Sigmoid colon (tissue), 7 donors: ENCODE results near the gene DNASE1L1. TPM values are rescaled to one million over a fixed set of nuclear protein-coding genes. Genes with fewer than 3 reads are reported as not detected.
"Not testable (repeated sequence)": the region's sequence is repeated elsewhere in the genome, so short reads cannot be mapped to it uniquely, and the experiment has no call there.

Source experiments
- DNase-seq: peaks from one replicate; pipeline ENCODE4 v3.0.0-alpha.2; 2019
- H3K27ac ChIP-seq, 4 donors: fragments of 200-600 bp; sonication (generic); one replicate each; pipeline ENCODE4 v1.5.1; 2016 to 2019; ENCODE audit warnings: mild to moderate bottlenecking in 1 of 4
- H3K27me3 ChIP-seq, 3 donors: fragments of 200-600 bp; sonication (generic); one replicate each; pipeline ENCODE4 v1.5.1; 2019; ENCODE audit warnings: mild to moderate bottlenecking in 1 of 3
- H3K36me3 ChIP-seq, 4 donors: fragments of 200-600 bp; sonication (generic); one replicate each; pipeline ENCODE4 v1.5.1; 2016 to 2019
- H3K4me1 ChIP-seq, 4 donors: fragments of 200-600 bp; sonication (generic); one replicate each; pipeline ENCODE4 v1.5.1; 2017 to 2019
- H3K4me3 ChIP-seq, 4 donors: fragments of 200-600 bp; sonication (generic); one replicate each; pipeline ENCODE4 v1.5.1; 2017 to 2019; ENCODE audit warnings: mild to moderate bottlenecking in 2 of 4, moderate library complexity in 1 of 4
- H3K9me3 ChIP-seq, 4 donors: fragments of 200-600 bp in 3 of 4; sonication (generic) in 3 of 4; one replicate each; pipeline versions ENCODE4 v1.5.1 to v1.6.1; 2013 to 2019
- CTCF ChIP-seq, 4 experiments: fragments of 450-650 bp in 3 of 4; fragments of 200-600 bp in 1 of 4; IDR thresholded peaks; one replicate each; pipeline ENCODE4 v1.5.1; 2016 to 2019; ENCODE audit warnings: antibody characterized with exemption in 4 of 4, mild to moderate bottlenecking in 3 of 4, moderate library complexity in 2 of 4
- EP300 ChIP-seq, 4 donors: sonication (generic); formaldehyde crosslinking; IDR thresholded peaks; one replicate each; pipeline ENCODE4 v1.6.1; 2017; ENCODE audit warnings: antibody characterized with exemption in 4 of 4
- POLR2A ChIP-seq, 2 donors: fragments of 450-650 bp; IDR thresholded peaks; one replicate each; pipeline ENCODE4 v1.6.1; 2016; ENCODE audit warnings: antibody characterized with exemption in 2 of 2, mild to moderate bottlenecking in 2 of 2, moderate library complexity in 2 of 2
- POLR2AphosphoS5 ChIP-seq, 4 donors: sonication (generic); formaldehyde crosslinking; IDR thresholded peaks; one replicate each; pipeline ENCODE4 v1.6.1; 2017; ENCODE audit warnings: antibody characterized with exemption in 4 of 4
- WGBS, 2 donors: extraction: QIAGEN DNeasy Blood & Tissue Kit; methylation state at CpG; one replicate each; pipeline ENCODE4 v1.1.7; 2013; 5-methylcytosine and 5-hydroxymethylcytosine counted together
- intact Hi-C: fragments of 100-400 bp; cut with DNase I; formaldehyde crosslinking; loops from one replicate; pipeline ENCODE4 v1.15.1; 2023
- polyA plus RNA-seq, 3 donors: library from polyadenylated mRNA; stranded (reverse); fragments of 200-250 nt; gene quantifications; one replicate each; pipeline ENCODE4 v1.2.3, GENCODE V29; 2013
- total RNA-seq, 4 donors: library from RNA; depleted of rRNA; stranded (reverse); fragments of >200 nt; gene quantifications; one replicate each; pipeline ENCODE4 v1.1.0, GENCODE V29; 2016
- donor health status: healthy with polysubstance abuse.
- donor health status: Bipolar disorder and iron deficiency.
- donor health status: healthy.

Gene DNASE1L1
- total and polyA plus RNA-seq, 7 donors = 10.9 to 25.7 (median 17.4) TPM

- H3K27me3 ChIP-seq = no peaks in the 10 kb centered on the region
- peaks cover 0 to 16% (median 13%) of the 10 kb centered on the region in 4 donors for H3K4me1 ChIP-seq
- no peak overlapping the region for H3K4me3 ChIP-seq
- intact Hi-C loops = loop anchor here (2.0 kb wide), 1 partner anchor 132 kb away; no protein-coding TSS in a partner anchor
- WGBS, 2 donors = 84% methylated on average over 19 of the region's 19 CpGs
- H3K9me3 ChIP-seq = no peaks in the 10 kb centered on the region
- DNase-seq = peak; percentile 52
- H3K27ac ChIP-seq = no peak overlapping the region
- TF ChIP-seq EP300 (IDR thresholded peaks at IDR 0.05) (no peak), POLR2AphosphoS5 (IDR thresholded peaks at IDR 0.05) (no peak), POLR2A (IDR thresholded peaks at IDR 0.05) (no peak), CTCF (IDR thresholded peaks at IDR 0.05) (no peak)
- H3K36me3 ChIP-seq = peaks cover 11 to 22% (median 14%) of the 10 kb centered on the region in 4 donors
These were observed 6.4 kb downstream of the DNASE1L1 start for GRCh38 chrX:154402622-154403127.

GRCh38 chrX:154401918-154402621, 7.0 kb downstream of the DNASE1L1 start:
- 37 to 58% methylated on average over 6 of the region's 6 CpGs for WGBS, 2 donors
- H3K36me3 ChIP-seq = peaks cover 11 to 22% (median 14%) of the 10 kb centered on the region in 4 donors
- TF ChIP-seq POLR2AphosphoS5 (IDR thresholded peaks at IDR 0.05) (no peak), EP300 (IDR thresholded peaks at IDR 0.05) (no peak), POLR2A (IDR thresholded peaks at IDR 0.05) (no peak), CTCF (IDR thresholded peaks at IDR 0.05) (no peak)
- H3K27ac ChIP-seq = no peak overlapping the region
- no peaks in the 10 kb centered on the region for H3K27me3 ChIP-seq
- H3K4me3 ChIP-seq = no peak overlapping the region
- H3K4me1 ChIP-seq = peaks cover 0 to 16% (median 13%) of the 10 kb centered on the region in 4 donors
- DNase-seq = no peak
- intact Hi-C loops = loop anchor here (2.0 kb wide), 1 partner anchor 133 kb away; no protein-coding TSS in a partner anchor
- H3K9me3 ChIP-seq = no peaks in the 10 kb centered on the region

GRCh38 chrX:154401045-154401799, 7.8 kb downstream of the DNASE1L1 start:
- H3K4me3 ChIP-seq = no peak overlapping the region
- intact Hi-C loops = no loop called here
- no peak overlapping the region for H3K27ac ChIP-seq
- DNase-seq = no peak
- H3K4me1 ChIP-seq = peaks cover 0 to 20% (median 13%) of the 10 kb centered on the region in 4 donors
- H3K36me3 ChIP-seq = peaks cover 11 to 22% (median 14%) of the 10 kb centered on the region in 4 donors
- 39 to 57% methylated on average over 6 of the region's 6 CpGs for WGBS, 2 donors
- H3K27me3 ChIP-seq = no peaks in the 10 kb centered on the region
- TF ChIP-seq POLR2AphosphoS5 (IDR thresholded peaks at IDR 0.05) (peak in 1 of 4 donors; percentile 20), CTCF (IDR thresholded peaks at IDR 0.05) (no peak)
- no peaks in the 10 kb centered on the region for H3K9me3 ChIP-seq

GRCh38 chrX:154400369-154400817, 8.7 kb downstream of the DNASE1L1 start:
- intact Hi-C loops = not testable (repeated sequence)
- 82 to 87% methylated on average over 6 of the region's 6 CpGs for WGBS, 2 donors
- H3K4me3 ChIP-seq = peak overlapping the region in 1 of 4 donors; percentile 80

More at GRCh38 chrX:154400369-154400817, 8.7 kb downstream of the DNASE1L1 start:
- Histone ChIP-seq H3K27ac (peak overlapping the region in 2 of 4 donors; percentile 96 to 98), H3K4me1 (peaks cover 0 to 20% (median 13%) of the 10 kb centered on the region in 4 donors), H3K36me3 (peaks cover 11 to 22% (median 14%) of the 10 kb centered on the region in 4 donors)
- not testable (repeated sequence) for H3K9me3 ChIP-seq, DNase-seq, H3K27me3 ChIP-seq
